GM19438 (cell line): ENCODE results near the gene PRRT3.

ENCODE experiments used
- ATAC-seq: cut with Tn5 transposase; IDR thresholded peaks from one replicate; pipeline ENCODE4 v1.9.1; 2021; ENCODE audit warnings: low read depth; ENCODE audit not compliant: unreplicated experiment

Gene PRRT3

GRCh38 chr3:9951962-9952805 is at the start of gene PRRT3:
PRRT3 (minus strand) TSS chr3:9952408; CDS start chr3:9950115, 2,293 bp downstream.
- peak; percentile 59 for ATAC-seq

- no peak for ATAC-seq
Measured at GRCh38 chr3:10000686-10001085, 48.5 kb upstream of the PRRT3 start.

GRCh38 chr3:9994086-9994844 is 42.1 kb upstream of the PRRT3 start:
- no peak for ATAC-seq

GRCh38 chr3:9986230-9986725 is 34.1 kb upstream of the PRRT3 start:
- peak; percentile 22 for ATAC-seq

GRCh38 chr3:9980251-9980650 is 28.0 kb upstream of the PRRT3 start:
- no peak for ATAC-seq

- ATAC-seq = no peak
Measured at GRCh38 chr3:9978710-9979305, 26.6 kb upstream of the PRRT3 start.

GRCh38 chr3:9976721-9977709 is 24.8 kb upstream of the PRRT3 start:
- no peak for ATAC-seq

- no peak for ATAC-seq
Measured at GRCh38 chr3:9970020-9970652, 17.9 kb upstream of the PRRT3 start.

GRCh38 chr3:9969632-9970019 is 17.4 kb upstream of the PRRT3 start:
- no peak for ATAC-seq

GRCh38 chr3:9966841-9967240 is 14.6 kb upstream of the PRRT3 start:
- no peak for ATAC-seq

- no peak for ATAC-seq
Measured at GRCh38 chr3:9965200-9965875, 13.1 kb upstream of the PRRT3 start.

- no peak for ATAC-seq
Measured at GRCh38 chr3:9957214-9957613, 5.0 kb upstream of the PRRT3 start.

- no peak for ATAC-seq
Measured at GRCh38 chr3:9955611-9956352, 3.6 kb upstream of the PRRT3 start.

GRCh38 chr3:9955067-9955502 is 2.9 kb upstream of the PRRT3 start:
- ATAC-seq = no peak

- peak; percentile 16 for ATAC-seq
Measured at GRCh38 chr3:9951598-9951961, 628 bp downstream of the PRRT3 start.

- ATAC-seq = peak; percentile 49
Measured at GRCh38 chr3:9951126-9951525, 1.1 kb downstream of the PRRT3 start.

GRCh38 chr3:9949626-9950025 is 2.6 kb downstream of the PRRT3 start:
- ATAC-seq = no peak

- ATAC-seq = no peak
Measured at GRCh38 chr3:9949115-9949514, 3.1 kb downstream of the PRRT3 start.
